ENCODE measurements around the gene SMURF2. TPM values are rescaled to one million over a fixed set of nuclear protein-coding genes. Genes with fewer than 3 reads are reported as not detected.
"Not testable (repeated sequence)": the region's sequence is repeated elsewhere in the genome, so short reads cannot be mapped to it uniquely, and the experiment has no call there.

The SMURF2 gene
- total and polyA plus RNA-seq, 2 donors (not counting 1 experiment from before 2014, with no cell fraction given) = 96.3 to 108 TPM

DNA sequence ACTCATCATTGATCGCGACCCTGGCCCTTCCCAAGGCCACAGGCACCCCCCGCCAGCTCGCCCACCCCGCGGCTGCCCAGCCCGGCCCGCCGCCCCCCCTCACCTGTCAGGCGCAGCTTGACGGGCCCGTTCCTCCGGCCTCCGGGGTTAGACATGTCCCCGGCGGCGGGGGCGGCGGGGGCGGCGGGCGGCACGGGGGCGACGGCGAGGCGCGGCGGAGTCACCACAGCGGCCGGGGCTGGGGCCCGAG lies 456 bp downstream of the SMURF2 start:
- Histone ChIP-seq H3K4me3 (replicated peaks in 1 of 4; ENCODE audit: control extremely low read depth in 1 of 4, insufficient read depth in 1 of 4, low read depth in 3 of 4, low read length in 4 of 4) (peak overlapping the region; percentile 82 to 94 (median 88)), H3K27me3 (ENCODE audit: control insufficient read depth, insufficient read depth, low read length) (no peaks in the 10 kb centered on the region), H3K4me1 (ENCODE audit: control insufficient read depth, extremely low read depth, insufficient read depth, low read length) (peaks cover 9% of the 10 kb centered on the region), H4K20me1 (ENCODE audit: control insufficient read depth, extremely low read depth, insufficient read depth, low read length) (peaks cover 4% of the 10 kb centered on the region), H3K27ac (ENCODE audit: insufficient read depth, low read length) (peak overlapping the region; percentile 86), H3K36me3 (ENCODE audit: control insufficient read depth, insufficient read depth, low read length) (peaks cover 1% of the 10 kb centered on the region), H3K9ac (ENCODE audit: insufficient read depth, low read length) (peak overlapping the region; percentile 89), H3K79me2 (ENCODE audit: control insufficient read depth, insufficient read depth, low read length) (peaks cover 59% of the 10 kb centered on the region), H2AFZ (ENCODE audit: low read length) (no peak overlapping the region), H3K9me3 (ENCODE audit: control insufficient read depth, insufficient read depth, low read depth, low read length) (no peaks in the 10 kb centered on the region), H3K4me2 (ENCODE audit: extremely low read depth, insufficient read depth, low read length) (no peak overlapping the region)
- no peak for DNase-seq (ENCODE audit: low read depth in 2 of 2)
- no peak for TF ChIP-seq EZH2 (IDR thresholded peaks at IDR 0.05; ENCODE audit: low read length, missing control alignments)
- TF ChIP-seq, protein P1, sequence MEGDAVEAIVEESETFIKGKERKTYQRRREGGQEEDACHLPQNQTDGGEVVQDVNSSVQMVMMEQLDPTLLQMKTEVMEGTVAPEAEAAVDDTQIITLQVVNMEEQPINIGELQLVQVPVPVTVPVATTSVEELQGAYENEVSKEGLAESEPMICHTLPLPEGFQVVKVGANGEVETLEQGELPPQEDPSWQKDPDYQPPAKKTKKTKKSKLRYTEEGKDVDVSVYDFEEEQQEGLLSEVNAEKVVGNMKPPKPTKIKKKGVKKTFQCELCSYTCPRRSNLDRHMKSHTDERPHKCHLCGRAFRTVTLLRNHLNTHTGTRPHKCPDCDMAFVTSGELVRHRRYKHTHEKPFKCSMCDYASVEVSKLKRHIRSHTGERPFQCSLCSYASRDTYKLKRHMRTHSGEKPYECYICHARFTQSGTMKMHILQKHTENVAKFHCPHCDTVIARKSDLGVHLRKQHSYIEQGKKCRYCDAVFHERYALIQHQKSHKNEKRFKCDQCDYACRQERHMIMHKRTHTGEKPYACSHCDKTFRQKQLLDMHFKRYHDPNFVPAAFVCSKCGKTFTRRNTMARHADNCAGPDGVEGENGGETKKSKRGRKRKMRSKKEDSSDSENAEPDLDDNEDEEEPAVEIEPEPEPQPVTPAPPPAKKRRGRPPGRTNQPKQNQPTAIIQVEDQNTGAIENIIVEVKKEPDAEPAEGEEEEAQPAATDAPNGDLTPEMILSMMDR (conservative IDR thresholded peaks at IDR 0.05 in 1 of 2, IDR thresholded peaks at IDR 0.05 in 1 of 2; ENCODE audit: low read depth in 1 of 2, low read length in 2 of 2) = no peak

DNA sequence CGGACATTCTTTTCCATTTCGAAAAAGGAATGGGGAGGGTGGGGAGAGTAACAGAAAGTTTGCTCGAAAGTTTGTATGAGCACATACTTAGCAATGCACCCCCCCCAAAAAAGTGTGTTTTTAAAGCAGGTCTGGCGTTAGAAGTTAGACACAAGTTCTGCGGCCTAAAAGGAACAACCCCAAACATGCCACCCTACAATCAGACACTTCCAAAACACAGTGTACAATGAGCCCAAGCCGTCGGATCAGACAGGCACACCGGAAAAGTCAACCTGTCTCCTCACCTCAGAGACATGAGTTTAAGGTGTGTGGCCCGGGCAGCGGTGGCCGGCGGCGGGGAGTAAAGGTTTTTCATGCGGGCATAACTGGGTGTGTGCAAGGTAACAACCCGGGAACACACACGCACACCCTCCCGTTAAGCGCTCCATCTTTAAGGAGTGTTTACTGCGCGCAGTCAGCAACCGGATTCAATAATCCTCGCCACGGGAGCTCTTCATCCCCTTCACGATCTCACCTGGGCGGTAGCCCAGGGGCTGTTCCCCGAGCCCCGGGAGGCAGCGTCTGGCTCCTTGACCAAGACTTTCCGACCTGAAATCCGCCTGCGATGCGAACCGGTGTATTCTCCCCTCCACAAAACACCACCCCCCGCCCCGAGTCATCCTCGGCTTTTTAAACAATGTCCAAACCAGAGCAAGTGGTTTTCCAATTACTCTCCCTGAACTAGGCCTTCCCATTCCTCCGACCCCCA lies 955 bp downstream of the SMURF2 start:
- H4K20me1 ChIP-seq (ENCODE audit: control insufficient read depth, extremely low read depth, insufficient read depth, low read length); H3K9me3 ChIP-seq (ENCODE audit: control insufficient read depth, insufficient read depth, low read depth, low read length); H3K27me3 ChIP-seq (ENCODE audit: control insufficient read depth, insufficient read depth, low read length); H3K36me3 ChIP-seq (ENCODE audit: control insufficient read depth, insufficient read depth, low read length); H3K4me1 ChIP-seq (ENCODE audit: control insufficient read depth, extremely low read depth, insufficient read depth, low read length); H3K4me2 ChIP-seq (ENCODE audit: extremely low read depth, insufficient read depth, low read length); H2AFZ ChIP-seq (ENCODE audit: low read length): not testable (repeated sequence)
- H3K79me2 ChIP-seq (ENCODE audit: control insufficient read depth, insufficient read depth, low read length) = peaks cover 64% of the 10 kb centered on the region
- H3K4me3 ChIP-seq (replicated peaks in 1 of 4; ENCODE audit: control extremely low read depth in 1 of 4, insufficient read depth in 1 of 4, low read depth in 3 of 4, low read length in 4 of 4) = peak overlapping the region; percentile 82 to 94 (median 88)
- DNase-seq (ENCODE audit: low read depth in 2 of 2) = peak in 1 of 2 donors; percentile 42
- peak overlapping the region; percentile 86 for H3K27ac ChIP-seq (ENCODE audit: insufficient read depth, low read length)
- peak overlapping the region; percentile 89 for H3K9ac ChIP-seq (ENCODE audit: insufficient read depth, low read length)

DNA sequence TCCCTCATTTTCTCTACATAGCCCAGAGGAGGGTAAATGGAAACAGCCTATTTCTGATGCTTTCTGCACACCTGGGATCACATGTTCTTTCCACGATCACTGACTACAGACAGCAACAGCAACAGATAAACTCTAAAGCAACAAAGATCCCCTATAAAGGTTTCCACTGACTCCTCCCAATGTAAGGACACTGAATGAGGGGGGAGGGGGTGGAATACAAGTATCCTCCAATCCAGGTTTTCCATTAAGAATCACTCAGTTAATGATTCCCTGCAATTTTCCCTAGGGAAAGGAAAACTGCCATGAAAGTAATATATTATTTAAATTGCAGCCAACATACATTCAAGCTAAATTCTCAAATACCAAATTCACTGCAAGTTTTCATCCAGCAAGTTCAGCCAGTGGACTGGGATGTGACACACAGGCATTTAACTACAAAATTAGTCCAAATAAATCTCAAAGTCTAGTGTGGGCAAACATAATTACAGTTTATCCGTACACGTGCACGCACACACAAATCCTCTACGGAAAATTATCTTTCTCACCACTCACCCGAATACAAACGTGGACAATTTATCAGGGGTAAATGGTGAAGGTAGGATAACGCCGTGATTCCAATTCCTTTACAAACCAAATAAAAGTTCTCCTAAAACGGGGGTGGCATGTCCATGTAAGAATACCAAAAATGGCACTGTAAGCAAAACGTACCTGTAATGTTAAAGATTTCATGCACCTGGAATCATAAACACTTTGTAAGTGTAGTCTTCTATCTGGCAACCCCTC lies 1.7 kb downstream of the SMURF2 start:
- H3K79me2 ChIP-seq (ENCODE audit: control insufficient read depth, insufficient read depth, low read length) = peaks cover 71% of the 10 kb centered on the region
- peak; percentile 42 to 58 for DNase-seq (ENCODE audit: low read depth in 2 of 2)
- not testable (repeated sequence) for H3K4me1 ChIP-seq (ENCODE audit: control insufficient read depth, extremely low read depth, insufficient read depth, low read length)

DNA sequence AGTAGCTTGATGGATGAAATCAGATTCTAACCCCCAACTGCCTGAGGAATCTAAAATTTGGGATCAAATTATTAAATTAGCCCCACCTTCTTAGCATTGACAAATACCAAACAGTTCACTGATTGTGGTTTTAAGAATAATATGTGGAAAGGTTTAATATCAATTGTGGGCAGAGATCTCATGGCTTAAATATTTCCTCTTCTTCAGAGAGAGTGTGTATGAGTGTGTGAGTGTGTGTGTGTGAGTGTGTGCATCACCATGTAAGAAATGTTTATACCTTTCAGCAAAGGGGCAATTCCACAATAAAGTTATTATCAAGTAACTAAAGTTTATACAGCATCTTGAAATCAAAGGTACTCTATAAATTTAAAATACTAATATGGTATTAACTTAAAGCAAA lies 3.2 kb downstream of the SMURF2 start:
- H3K36me3 ChIP-seq (ENCODE audit: control insufficient read depth, insufficient read depth, low read length) = peaks cover 1% of the 10 kb centered on the region
- H3K9ac ChIP-seq (ENCODE audit: insufficient read depth, low read length) = no peak overlapping the region
- DNase-seq (ENCODE audit: low read depth in 2 of 2) = peak; percentile 77 to 96
- peaks cover 86% of the 10 kb centered on the region for H3K79me2 ChIP-seq (ENCODE audit: control insufficient read depth, insufficient read depth, low read length)
- H3K27ac ChIP-seq (ENCODE audit: insufficient read depth, low read length) = peak overlapping the region; percentile 27
- peak overlapping the region; percentile 14 to 88 (median 85) for H3K4me3 ChIP-seq (replicated peaks in 1 of 4; ENCODE audit: control extremely low read depth in 1 of 4, insufficient read depth in 1 of 4, low read depth in 3 of 4, low read length in 4 of 4)
- TF ChIP-seq, protein P1 (conservative IDR thresholded peaks at IDR 0.05 in 1 of 2, IDR thresholded peaks at IDR 0.05 in 1 of 2; ENCODE audit: low read depth in 1 of 2, low read length in 2 of 2) = no peak
- no peaks in the 10 kb centered on the region for H3K27me3 ChIP-seq (ENCODE audit: control insufficient read depth, insufficient read depth, low read length)
- peaks cover 5% of the 10 kb centered on the region for H4K20me1 ChIP-seq (ENCODE audit: control insufficient read depth, extremely low read depth, insufficient read depth, low read length)
- peak overlapping the region; percentile 68 for H3K4me2 ChIP-seq (ENCODE audit: extremely low read depth, insufficient read depth, low read length)
- H2AFZ ChIP-seq (ENCODE audit: low read length) = no peak overlapping the region
- no peaks in the 10 kb centered on the region for H3K9me3 ChIP-seq (ENCODE audit: control insufficient read depth, insufficient read depth, low read depth, low read length)
- peaks cover 5% of the 10 kb centered on the region for H3K4me1 ChIP-seq (ENCODE audit: control insufficient read depth, extremely low read depth, insufficient read depth, low read length)

More for the DNA sequence above, 1.7 kb downstream of the SMURF2 start:
- peak overlapping the region; percentile 75 for H3K4me2 ChIP-seq (ENCODE audit: extremely low read depth, insufficient read depth, low read length)
- H3K9ac ChIP-seq (ENCODE audit: insufficient read depth, low read length) = peak overlapping the region; percentile 89
- H4K20me1 ChIP-seq (ENCODE audit: control insufficient read depth, extremely low read depth, insufficient read depth, low read length); H2AFZ ChIP-seq (ENCODE audit: low read length); H3K9me3 ChIP-seq (ENCODE audit: control insufficient read depth, insufficient read depth, low read depth, low read length); H3K36me3 ChIP-seq (ENCODE audit: control insufficient read depth, insufficient read depth, low read length); H3K27me3 ChIP-seq (ENCODE audit: control insufficient read depth, insufficient read depth, low read length): not testable (repeated sequence)
- peak overlapping the region; percentile 82 to 94 (median 88) for H3K4me3 ChIP-seq (replicated peaks in 1 of 4; ENCODE audit: control extremely low read depth in 1 of 4, insufficient read depth in 1 of 4, low read depth in 3 of 4, low read length in 4 of 4)
- H3K27ac ChIP-seq (ENCODE audit: insufficient read depth, low read length) = peak overlapping the region; percentile 86
